ENCODE results near the gene COL23A1.
"Not testable (repeated sequence)": the region's sequence is repeated elsewhere in the genome, so short reads cannot be mapped to it uniquely, and the experiment has no call there.

GRCh38 chr5:178585421-178585820, 4.8 kb downstream of the COL23A1 start:
- TF ChIP-seq, protein P1, sequence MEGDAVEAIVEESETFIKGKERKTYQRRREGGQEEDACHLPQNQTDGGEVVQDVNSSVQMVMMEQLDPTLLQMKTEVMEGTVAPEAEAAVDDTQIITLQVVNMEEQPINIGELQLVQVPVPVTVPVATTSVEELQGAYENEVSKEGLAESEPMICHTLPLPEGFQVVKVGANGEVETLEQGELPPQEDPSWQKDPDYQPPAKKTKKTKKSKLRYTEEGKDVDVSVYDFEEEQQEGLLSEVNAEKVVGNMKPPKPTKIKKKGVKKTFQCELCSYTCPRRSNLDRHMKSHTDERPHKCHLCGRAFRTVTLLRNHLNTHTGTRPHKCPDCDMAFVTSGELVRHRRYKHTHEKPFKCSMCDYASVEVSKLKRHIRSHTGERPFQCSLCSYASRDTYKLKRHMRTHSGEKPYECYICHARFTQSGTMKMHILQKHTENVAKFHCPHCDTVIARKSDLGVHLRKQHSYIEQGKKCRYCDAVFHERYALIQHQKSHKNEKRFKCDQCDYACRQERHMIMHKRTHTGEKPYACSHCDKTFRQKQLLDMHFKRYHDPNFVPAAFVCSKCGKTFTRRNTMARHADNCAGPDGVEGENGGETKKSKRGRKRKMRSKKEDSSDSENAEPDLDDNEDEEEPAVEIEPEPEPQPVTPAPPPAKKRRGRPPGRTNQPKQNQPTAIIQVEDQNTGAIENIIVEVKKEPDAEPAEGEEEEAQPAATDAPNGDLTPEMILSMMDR (IDR thresholded peaks at IDR 0.05; ENCODE audit: control extremely low read depth in 1 of 3, insufficient read depth in 1 of 3, low read depth in 1 of 3, low read length in 3 of 3), result not testable (repeated sequence)
- not testable (repeated sequence) for TF ChIP-seq CHD1 (IDR thresholded peaks at IDR 0.05; ENCODE audit: low read depth, low read length); YY1 (IDR thresholded peaks at IDR 0.05; ENCODE audit: low read depth, low read length); SIN3A (conservative IDR thresholded peaks at IDR 0.05 in 1 of 2, IDR thresholded peaks at IDR 0.05 in 1 of 2; ENCODE audit: low read depth in 1 of 2, low read length in 2 of 2); SRF (IDR thresholded peaks at IDR 0.05; ENCODE audit: low read depth, low read length); EZH2 (IDR thresholded peaks at IDR 0.05; ENCODE audit: low read depth, low read length, severe bottlenecking); POLR2AphosphoS5 (IDR thresholded peaks at IDR 0.05; ENCODE audit: low read depth, low read length); POU5F1 (IDR thresholded peaks at IDR 0.05; ENCODE audit: low read depth, low read length)
- TF ChIP-seq, protein P2, sequence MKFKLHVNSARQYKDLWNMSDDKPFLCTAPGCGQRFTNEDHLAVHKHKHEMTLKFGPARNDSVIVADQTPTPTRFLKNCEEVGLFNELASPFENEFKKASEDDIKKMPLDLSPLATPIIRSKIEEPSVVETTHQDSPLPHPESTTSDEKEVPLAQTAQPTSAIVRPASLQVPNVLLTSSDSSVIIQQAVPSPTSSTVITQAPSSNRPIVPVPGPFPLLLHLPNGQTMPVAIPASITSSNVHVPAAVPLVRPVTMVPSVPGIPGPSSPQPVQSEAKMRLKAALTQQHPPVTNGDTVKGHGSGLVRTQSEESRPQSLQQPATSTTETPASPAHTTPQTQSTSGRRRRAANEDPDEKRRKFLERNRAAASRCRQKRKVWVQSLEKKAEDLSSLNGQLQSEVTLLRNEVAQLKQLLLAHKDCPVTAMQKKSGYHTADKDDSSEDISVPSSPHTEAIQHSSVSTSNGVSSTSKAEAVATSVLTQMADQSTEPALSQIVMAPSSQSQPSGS (IDR thresholded peaks at IDR 0.05; ENCODE audit: low read length), result not testable (repeated sequence)

Data from H1 (cell line).